Measurements from ENCODE around the gene SLU7. TPM values are rescaled to one million over a fixed set of nuclear protein-coding genes. Genes with fewer than 3 reads are reported as not detected.

Gene SLU7
- total RNA-seq, 4 donors from 2014 or later = 26.6 to 90.0 (median 52.4) TPM

DNA sequence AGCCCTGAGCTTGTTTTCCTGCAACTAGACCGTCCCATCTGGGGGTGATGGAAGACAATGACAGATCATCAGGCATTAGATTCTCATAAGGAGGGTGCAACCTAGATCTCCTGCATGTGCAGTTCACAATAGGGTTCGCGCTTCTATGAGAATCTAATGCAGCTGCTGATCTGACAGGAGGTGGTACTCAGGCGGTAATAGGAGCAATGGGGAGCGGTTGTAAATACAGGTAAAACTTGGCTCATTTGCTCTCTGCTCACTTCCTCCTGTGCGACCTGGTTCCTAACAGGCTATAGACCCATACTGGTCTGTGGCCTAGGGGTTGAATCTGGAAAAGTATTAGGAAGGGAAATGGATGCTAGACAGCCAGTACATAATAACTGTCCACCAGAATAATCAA lies 42.5 kb upstream of the SLU7 start:
- Histone ChIP-seq H3K4me1 (no peaks in the 10 kb centered on the region), H3K36me3 (no peaks in the 10 kb centered on the region), H3K27ac (no peak overlapping the region), H3K4me3 (no peak overlapping the region), H3K9me3 (no peaks in the 10 kb centered on the region), H3K27me3 (no peaks in the 10 kb centered on the region)
- intact Hi-C loops (cut with DNase I; ENCODE audit: low total_unique reads) = no loop called here
- TF ChIP-seq POLR2A (IDR thresholded peaks at IDR 0.05) (no peak), CTCF (IDR thresholded peaks at IDR 0.05) (no peak)
- DNase-seq = no peak

DNA sequence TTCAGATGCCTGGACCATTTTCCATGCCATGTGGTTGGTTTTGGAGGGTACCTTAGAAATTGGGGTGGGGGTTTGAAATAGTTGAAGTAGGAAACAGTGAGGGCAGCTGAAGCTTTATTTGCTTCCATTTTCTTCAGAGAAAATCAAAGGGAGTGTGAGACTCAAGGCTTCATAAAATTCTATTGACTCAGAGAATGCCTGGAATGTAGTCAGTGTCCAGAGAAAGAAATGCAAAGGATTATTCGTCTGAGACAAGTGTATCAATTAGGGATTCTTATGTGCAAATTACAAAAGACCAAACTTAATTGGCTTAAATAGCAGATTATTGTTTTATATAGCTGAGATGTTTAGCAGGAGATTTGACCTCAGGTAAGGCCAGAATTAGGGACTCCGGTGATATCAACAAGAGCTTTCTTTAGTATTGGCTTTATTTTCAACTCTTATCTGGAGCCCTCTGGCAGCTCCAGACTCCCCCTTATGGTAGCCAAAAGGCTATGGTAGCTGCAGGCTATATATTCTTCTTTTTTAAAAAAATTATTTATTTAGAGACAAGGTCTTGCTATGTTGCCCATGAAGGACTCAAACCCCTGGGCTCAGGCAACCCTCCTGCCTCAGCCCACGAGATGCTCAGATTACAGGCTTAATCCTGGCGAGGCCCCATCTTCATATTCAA lies 41.6 kb upstream of the SLU7 start:
- no peaks in the 10 kb centered on the region for H3K4me1 ChIP-seq
- intact Hi-C loops (cut with DNase I; ENCODE audit: low total_unique reads) = no loop called here
- no peaks in the 10 kb centered on the region for H3K27me3 ChIP-seq
- H3K4me3 ChIP-seq = no peak overlapping the region
- no peak for TF ChIP-seq CTCF (IDR thresholded peaks at IDR 0.05)
- TF ChIP-seq POLR2A (IDR thresholded peaks at IDR 0.05) = no peak
- no peak overlapping the region for H3K27ac ChIP-seq
- no peak for DNase-seq
- H3K9me3 ChIP-seq = no peaks in the 10 kb centered on the region
- no peaks in the 10 kb centered on the region for H3K36me3 ChIP-seq

DNA sequence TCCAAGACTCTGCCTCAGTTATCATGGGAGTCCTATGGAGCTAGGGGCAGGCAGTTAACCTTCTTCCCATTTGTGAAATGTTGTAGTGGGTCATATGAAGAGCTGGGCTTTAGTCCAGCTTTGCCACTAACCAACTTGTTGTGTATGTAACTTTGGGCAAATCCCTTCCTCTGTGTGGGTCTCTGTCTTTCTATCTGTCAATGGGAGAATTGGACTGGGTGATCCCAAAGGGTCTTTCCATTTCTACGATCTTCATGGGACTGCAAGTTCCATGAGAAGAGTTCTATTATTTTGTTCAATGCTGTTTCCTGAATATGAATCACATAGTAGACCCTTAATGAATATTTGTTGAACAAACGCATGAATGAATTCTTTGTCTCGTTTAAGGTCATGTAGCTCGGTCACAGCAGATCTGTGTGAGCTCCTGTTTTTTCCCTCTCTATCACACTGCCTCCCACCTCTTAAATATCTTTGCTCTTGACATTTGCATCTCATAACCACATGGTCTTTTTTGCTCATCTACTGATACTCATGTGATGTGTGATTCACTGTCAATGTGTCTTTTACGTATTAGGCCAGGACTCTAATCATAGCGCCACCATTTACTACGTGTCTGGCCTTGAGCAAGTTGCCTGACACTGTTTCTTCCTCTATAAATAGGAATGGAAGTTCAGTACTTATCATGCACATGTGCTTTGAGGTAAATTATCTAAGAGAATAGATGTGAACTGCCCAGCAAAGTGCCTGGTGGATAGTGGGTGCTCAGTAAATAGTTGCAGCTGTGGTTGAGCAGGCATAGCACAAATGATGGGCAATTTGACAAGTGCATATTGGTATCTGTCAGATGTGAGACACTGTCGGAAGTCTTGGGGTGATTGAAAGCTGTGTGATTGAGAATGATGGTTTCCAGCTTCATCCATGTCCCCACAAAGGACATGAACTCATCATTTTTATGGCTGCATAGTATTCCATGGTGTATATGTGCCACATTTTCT lies 40.2 kb upstream of the SLU7 start:
- Histone ChIP-seq H3K4me3 (no peak overlapping the region), H3K4me1 (no peaks in the 10 kb centered on the region), H3K36me3 (no peaks in the 10 kb centered on the region), H3K9me3 (no peaks in the 10 kb centered on the region), H3K27ac (no peak overlapping the region), H3K27me3 (no peaks in the 10 kb centered on the region)
- intact Hi-C loops (cut with DNase I; ENCODE audit: low total_unique reads) = no loop called here
- no peak for DNase-seq
- TF ChIP-seq POLR2A (IDR thresholded peaks at IDR 0.05) (no peak), CTCF (IDR thresholded peaks at IDR 0.05) (no peak)

DNA sequence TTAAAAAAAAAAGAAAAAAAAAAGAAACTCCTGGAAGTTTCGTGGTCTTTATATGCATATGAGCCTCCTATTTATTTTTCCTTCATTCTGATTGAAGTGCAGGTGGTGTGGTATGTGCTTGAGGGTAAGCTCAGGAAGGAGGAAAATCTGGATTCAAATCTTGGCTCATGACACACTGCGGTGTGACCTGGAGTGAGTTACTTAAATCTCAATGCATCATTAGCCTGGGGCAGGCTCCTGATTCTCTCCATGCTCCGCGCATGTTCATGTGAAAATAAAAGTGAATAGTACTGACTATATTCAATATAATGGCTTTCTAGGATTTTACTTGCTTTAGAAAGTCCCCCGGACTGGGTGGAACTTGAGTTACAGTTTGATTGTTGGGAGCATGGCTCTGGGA lies 38.4 kb upstream of the SLU7 start:
- intact Hi-C loops (cut with DNase I; ENCODE audit: low total_unique reads) = no loop called here
- Histone ChIP-seq H3K4me3 (no peak overlapping the region), H3K27ac (no peak overlapping the region), H3K27me3 (no peaks in the 10 kb centered on the region), H3K9me3 (no peaks in the 10 kb centered on the region), H3K4me1 (no peaks in the 10 kb centered on the region), H3K36me3 (no peaks in the 10 kb centered on the region)
- TF ChIP-seq CTCF (IDR thresholded peaks at IDR 0.05) (no peak), POLR2A (IDR thresholded peaks at IDR 0.05) (no peak)
- no peak for DNase-seq
